ENCODE measurements around the gene IFNLR1.

IFNLR1 gene

GRCh38 chr1:24181619-24182018 is 5.5 kb downstream of the IFNLR1 start:
- WGBS (ENCODE audit: insufficient coverage): 96% methylated on average over 5 of the region's 5 CpGs
- no peak overlapping the region for H3K4me3 ChIP-seq (ENCODE audit: control insufficient read depth in 1 of 7, extremely low read depth in 1 of 7, insufficient read depth in 4 of 7, low read depth in 2 of 7, low read length in 6 of 7)
- no peak overlapping the region for H3K27ac ChIP-seq (ENCODE audit: insufficient read depth in 1 of 2, low read depth in 1 of 2, low read length in 2 of 2, poor library complexity in 1 of 2, severe bottlenecking in 2 of 2)
- peaks cover 0 to under 1% (median 0%) of the 10 kb centered on the region in 4 experiments for H3K4me1 ChIP-seq (ENCODE audit: control extremely low read depth in 1 of 4, control insufficient read depth in 4 of 4, insufficient read depth in 4 of 4, low read length in 3 of 4)
- H3K36me3 ChIP-seq (ENCODE audit: control insufficient read depth in 4 of 4, insufficient read depth in 4 of 4, low read length in 3 of 4): no peaks in the 10 kb centered on the region
- ChIA-PET POLR2A (interaction anchor here (0.6 kb wide), 1 partner anchor 253 kb away, joined by 8 read pairs; no protein-coding TSS in a partner anchor), CTCF (interaction anchor here (0.6 kb wide), 1 partner anchor 18 kb away, joined by 4 read pairs; no protein-coding TSS in a partner anchor)
- no peaks in the 10 kb centered on the region for H3K9me3 ChIP-seq (ENCODE audit: control extremely low read depth in 1 of 5, control insufficient read depth in 4 of 5, insufficient read depth in 2 of 5, low read depth in 1 of 5, low read length in 4 of 5)
- H3K27me3 ChIP-seq (replicated peaks in 2 of 5; ENCODE audit: control insufficient read depth in 4 of 5, insufficient read depth in 5 of 5, low read length in 4 of 5): peaks cover 0 to 32% (median 10%) of the 10 kb centered on the region in 5 experiments
- DNase-seq: no peak

DNA sequence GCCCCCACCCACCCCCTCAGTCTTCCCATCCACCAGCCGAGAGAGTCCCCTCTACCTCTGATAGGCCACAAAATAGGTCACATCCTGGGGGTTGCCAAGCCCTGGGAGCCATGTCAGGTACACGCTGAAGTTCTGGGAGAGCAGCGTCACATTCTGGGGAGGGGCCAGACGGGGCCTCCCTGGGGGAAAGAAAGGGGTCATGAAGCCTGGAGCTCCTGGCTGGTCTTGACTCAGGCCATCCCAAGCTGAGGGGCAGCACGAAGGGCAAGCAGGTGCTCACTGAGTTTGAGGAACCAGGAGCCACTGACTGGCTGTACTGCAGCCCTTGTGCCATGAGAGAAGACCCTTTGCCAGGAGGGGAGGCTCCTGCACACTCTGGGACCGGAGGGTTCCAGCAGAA is 6.4 kb downstream of the IFNLR1 start:
- POLR2A ChIA-PET: no interaction called here

DNA sequence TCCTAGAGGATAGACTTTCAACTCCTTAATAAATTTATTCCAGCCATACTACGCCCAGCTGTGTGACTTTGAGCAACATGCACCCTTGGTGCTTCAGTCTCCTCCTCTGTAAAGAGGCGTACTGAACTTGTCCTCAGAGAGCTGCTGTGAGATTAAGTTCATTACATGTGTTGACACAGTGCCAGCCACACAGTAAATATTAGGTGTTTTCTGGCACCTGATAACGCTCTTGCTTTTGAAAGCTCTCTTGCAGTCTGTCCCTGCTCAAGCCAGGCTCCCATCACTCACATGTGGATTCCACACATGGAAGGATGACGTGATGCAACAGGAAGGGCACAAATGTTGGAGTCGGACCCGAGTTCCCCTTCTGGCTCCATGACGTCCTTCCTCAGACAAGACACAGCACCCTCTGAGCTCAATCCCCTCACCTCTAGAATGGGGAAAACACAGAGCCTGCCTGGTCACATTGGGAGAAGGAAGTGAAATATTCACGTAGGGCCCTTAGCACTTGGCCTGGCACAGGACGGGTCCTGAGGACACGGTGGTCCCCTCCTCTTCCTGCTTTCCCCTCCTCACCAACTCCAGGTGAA is 7.7 kb downstream of the IFNLR1 start:
- no peak for DNase-seq
- 73% methylated on average over 5 of the region's 10 CpGs for whole genome bisulfite sequencing (ENCODE audit: insufficient coverage)
- Histone ChIP-seq H3K27me3 (replicated peaks in 2 of 5; ENCODE audit: control insufficient read depth in 4 of 5, insufficient read depth in 5 of 5, low read length in 4 of 5) (peaks cover 0 to 15% (median 2%) of the 10 kb centered on the region in 5 experiments), H3K36me3 (ENCODE audit: control insufficient read depth in 4 of 4, insufficient read depth in 4 of 4, low read length in 3 of 4) (no peaks in the 10 kb centered on the region), H3K4me1 (ENCODE audit: control extremely low read depth in 1 of 4, control insufficient read depth in 4 of 4, insufficient read depth in 4 of 4, low read length in 3 of 4) (no peaks in the 10 kb centered on the region), H3K27ac (ENCODE audit: insufficient read depth in 1 of 2, low read depth in 1 of 2, low read length in 2 of 2, poor library complexity in 1 of 2, severe bottlenecking in 2 of 2) (no peak overlapping the region), H3K9me3 (ENCODE audit: control extremely low read depth in 1 of 5, control insufficient read depth in 4 of 5, insufficient read depth in 2 of 5, low read depth in 1 of 5, low read length in 4 of 5) (peaks cover 0 to 2% (median 0%) of the 10 kb centered on the region in 5 experiments), H3K4me3 (ENCODE audit: control insufficient read depth in 1 of 7, extremely low read depth in 1 of 7, insufficient read depth in 4 of 7, low read depth in 2 of 7, low read length in 6 of 7) (no peak overlapping the region)
- CTCF ChIA-PET: interaction anchor here (0.8 to 1.7 kb wide), 3 partner anchors 10 to 212 kb away, joined by 3 to 5 read pairs (median 4); no protein-coding TSS in a partner anchor
- POLR2A ChIA-PET: no interaction called here

More for the DNA sequence above, 6.4 kb downstream of the IFNLR1 start:
- Histone ChIP-seq H3K27me3 (replicated peaks in 2 of 5; ENCODE audit: control insufficient read depth in 4 of 5, insufficient read depth in 5 of 5, low read length in 4 of 5) (peaks cover 0 to 23% (median 7%) of the 10 kb centered on the region in 5 experiments), H3K4me1 (ENCODE audit: control extremely low read depth in 1 of 4, control insufficient read depth in 4 of 4, insufficient read depth in 4 of 4, low read length in 3 of 4) (no peaks in the 10 kb centered on the region), H3K36me3 (ENCODE audit: control insufficient read depth in 4 of 4, insufficient read depth in 4 of 4, low read length in 3 of 4) (no peaks in the 10 kb centered on the region), H3K4me3 (ENCODE audit: control insufficient read depth in 1 of 7, extremely low read depth in 1 of 7, insufficient read depth in 4 of 7, low read depth in 2 of 7, low read length in 6 of 7) (no peak overlapping the region), H3K27ac (ENCODE audit: insufficient read depth in 1 of 2, low read depth in 1 of 2, low read length in 2 of 2, poor library complexity in 1 of 2, severe bottlenecking in 2 of 2) (no peak overlapping the region), H3K9me3 (ENCODE audit: control extremely low read depth in 1 of 5, control insufficient read depth in 4 of 5, insufficient read depth in 2 of 5, low read depth in 1 of 5, low read length in 4 of 5) (no peaks in the 10 kb centered on the region)
- no peak for DNase-seq
- CTCF ChIA-PET: interaction anchor here (1.5 kb wide), 1 partner anchor 18 kb away, joined by 4 read pairs; no protein-coding TSS in a partner anchor
- WGBS (ENCODE audit: insufficient coverage): 95% methylated on average over 4 of the region's 6 CpGs

GRCh38 chr1:24178407-24178806 is 8.7 kb downstream of the IFNLR1 start:
- Histone ChIP-seq H3K4me3 (ENCODE audit: control insufficient read depth in 1 of 7, extremely low read depth in 1 of 7, insufficient read depth in 4 of 7, low read depth in 2 of 7, low read length in 6 of 7) (no peak overlapping the region), H3K27me3 (replicated peaks in 2 of 5; ENCODE audit: control insufficient read depth in 4 of 5, insufficient read depth in 5 of 5, low read length in 4 of 5) (peaks cover 0 to 15% (median 2%) of the 10 kb centered on the region in 5 experiments), H3K4me1 (ENCODE audit: control extremely low read depth in 1 of 4, control insufficient read depth in 4 of 4, insufficient read depth in 4 of 4, low read length in 3 of 4) (no peaks in the 10 kb centered on the region), H3K27ac (ENCODE audit: insufficient read depth in 1 of 2, low read depth in 1 of 2, low read length in 2 of 2, poor library complexity in 1 of 2, severe bottlenecking in 2 of 2) (no peak overlapping the region), H3K9me3 (ENCODE audit: control extremely low read depth in 1 of 5, control insufficient read depth in 4 of 5, insufficient read depth in 2 of 5, low read depth in 1 of 5, low read length in 4 of 5) (peaks cover 0 to 7% (median 0%) of the 10 kb centered on the region in 5 experiments), H3K36me3 (ENCODE audit: control insufficient read depth in 4 of 4, insufficient read depth in 4 of 4, low read length in 3 of 4) (no peaks in the 10 kb centered on the region)
- no peak for DNase-seq
- CTCF ChIA-PET: interaction anchor here (1.7 kb wide), 1 partner anchor 213 kb away, joined by 5 read pairs; no protein-coding TSS in a partner anchor
- 100% methylated on average over 1 of the region's 3 CpGs for WGBS (ENCODE audit: insufficient coverage)
- POLR2A ChIA-PET: no interaction called here

- ChIA-PET POLR2A (no interaction called here), CTCF (no interaction called here)
- H3K27ac ChIP-seq (ENCODE audit: insufficient read depth in 1 of 2, low read depth in 1 of 2, low read length in 2 of 2, poor library complexity in 1 of 2, severe bottlenecking in 2 of 2): no peak overlapping the region
- DNase-seq: no peak
- H3K9me3 ChIP-seq (ENCODE audit: control extremely low read depth in 1 of 5, control insufficient read depth in 4 of 5, insufficient read depth in 2 of 5, low read depth in 1 of 5, low read length in 4 of 5): peaks cover 0 to 7% (median 0%) of the 10 kb centered on the region in 5 experiments
- H3K36me3 ChIP-seq (ENCODE audit: control insufficient read depth in 4 of 4, insufficient read depth in 4 of 4, low read length in 3 of 4): no peaks in the 10 kb centered on the region
- whole genome bisulfite sequencing (ENCODE audit: insufficient coverage): 90% methylated on average over 8 of the region's 10 CpGs
- H3K27me3 ChIP-seq (replicated peaks in 2 of 5; ENCODE audit: control insufficient read depth in 4 of 5, insufficient read depth in 5 of 5, low read length in 4 of 5): peaks cover 0 to 15% (median 2%) of the 10 kb centered on the region in 5 experiments
- no peaks in the 10 kb centered on the region for H3K4me1 ChIP-seq (ENCODE audit: control extremely low read depth in 1 of 4, control insufficient read depth in 4 of 4, insufficient read depth in 4 of 4, low read length in 3 of 4)
- H3K4me3 ChIP-seq (ENCODE audit: control insufficient read depth in 1 of 7, extremely low read depth in 1 of 7, insufficient read depth in 4 of 7, low read depth in 2 of 7, low read length in 6 of 7): no peak overlapping the region
Observed at GRCh38 chr1:24177161-24177560, 9.9 kb downstream of the IFNLR1 start.

DNA sequence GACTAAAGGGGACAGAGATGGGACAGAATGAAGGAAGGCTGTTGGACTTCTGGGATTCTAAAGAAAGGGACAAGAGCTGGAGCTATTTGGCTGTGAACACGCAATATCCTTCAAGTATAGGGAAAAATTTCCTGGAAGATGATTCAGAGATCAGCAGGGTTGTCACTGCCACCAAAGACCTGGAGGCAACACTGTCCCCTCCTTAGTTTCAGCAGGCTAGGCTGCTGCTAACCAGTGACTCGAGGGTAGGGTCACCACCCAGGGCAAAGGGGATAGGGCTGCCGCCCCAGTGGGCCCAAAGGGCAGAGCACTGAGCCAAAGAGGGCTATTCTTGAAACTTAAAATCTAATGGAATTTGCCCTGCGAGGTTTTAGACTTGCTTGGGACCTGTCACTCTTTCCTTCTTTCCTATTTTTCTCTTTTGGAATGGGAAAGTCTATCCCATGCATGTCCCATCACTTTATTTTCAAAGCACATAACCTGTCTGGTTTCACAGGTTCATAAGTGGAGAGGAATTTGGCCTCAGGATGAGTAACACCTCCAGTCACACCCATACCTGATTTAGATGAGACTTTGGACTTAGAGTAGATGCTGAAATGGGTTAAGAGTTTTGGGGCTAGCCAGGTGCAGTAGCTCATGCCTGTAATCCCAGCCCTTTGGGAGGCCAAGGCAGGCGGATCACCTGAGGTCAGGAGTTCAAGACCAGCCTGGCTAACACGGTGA is 11.9 kb downstream of the IFNLR1 start:
- Histone ChIP-seq H3K27ac (ENCODE audit: insufficient read depth in 1 of 2, low read depth in 1 of 2, low read length in 2 of 2, poor library complexity in 1 of 2, severe bottlenecking in 2 of 2) (no peak overlapping the region), H3K9me3 (ENCODE audit: control extremely low read depth in 1 of 5, control insufficient read depth in 4 of 5, insufficient read depth in 2 of 5, low read depth in 1 of 5, low read length in 4 of 5) (peaks cover 0 to 7% (median 0%) of the 10 kb centered on the region in 5 experiments), H3K4me3 (ENCODE audit: control insufficient read depth in 1 of 7, extremely low read depth in 1 of 7, insufficient read depth in 4 of 7, low read depth in 2 of 7, low read length in 6 of 7) (no peak overlapping the region), H3K36me3 (ENCODE audit: control insufficient read depth in 4 of 4, insufficient read depth in 4 of 4, low read length in 3 of 4) (no peaks in the 10 kb centered on the region), H3K27me3 (replicated peaks in 2 of 5; ENCODE audit: control insufficient read depth in 4 of 5, insufficient read depth in 5 of 5, low read length in 4 of 5) (peaks cover 0 to 15% (median 2%) of the 10 kb centered on the region in 5 experiments), H3K4me1 (ENCODE audit: control extremely low read depth in 1 of 4, control insufficient read depth in 4 of 4, insufficient read depth in 4 of 4, low read length in 3 of 4) (no peaks in the 10 kb centered on the region)
- no peak for DNase-seq
- POLR2A ChIA-PET: no interaction called here
- CTCF ChIA-PET: no interaction called here
- 98% methylated on average over 4 of the region's 6 CpGs for WGBS (ENCODE audit: insufficient coverage)
